GM21423 (cell line): ENCODE results near the gene SHB.

ENCODE experiments used
- ATAC-seq: cut with Tn5 transposase; IDR thresholded peaks from one replicate; pipeline ENCODE4 v1.9.1; 2021; ENCODE audit warnings: mild to moderate bottlenecking, moderate library complexity; ENCODE audit not compliant: unreplicated experiment

Gene SHB

GRCh38 chr9:37873955-37874354, 195.1 kb downstream of the SHB start:
- no peak for ATAC-seq

DNA sequence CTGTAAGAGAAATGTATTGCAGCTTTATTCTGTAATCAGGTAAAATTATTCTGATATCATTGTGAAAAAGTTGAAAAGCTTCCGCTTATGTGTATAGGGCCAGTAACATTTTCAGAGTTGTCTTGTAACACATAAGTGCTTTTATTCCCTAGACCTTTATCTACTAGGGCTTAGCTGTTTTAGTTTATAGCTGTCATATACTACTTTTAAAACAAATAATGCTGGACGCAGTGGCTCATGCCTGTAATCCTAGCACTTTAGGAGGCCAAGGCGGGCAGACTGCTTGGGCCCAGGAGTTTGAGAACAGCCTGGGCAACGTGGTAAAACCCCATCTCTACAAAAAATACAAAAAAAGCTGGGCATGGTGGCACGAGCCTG, 198.2 kb downstream of the SHB start:
- no peak for ATAC-seq

- ATAC-seq: no peak
Measured at GRCh38 chr9:37870081-37870798, 198.8 kb downstream of the SHB start.
